GM19372 (cell line): ENCODE measurements around the gene CACNA2D3.
"Not testable (repeated sequence)": the region's sequence is repeated elsewhere in the genome, so short reads cannot be mapped to it uniquely, and the experiment has no call there.

ENCODE experiments used
- ATAC-seq: cut with Tn5 transposase; IDR thresholded peaks from one replicate; pipeline ENCODE4 v1.9.1; 2021; ENCODE audit warnings: mild to moderate bottlenecking, low read depth, moderate library complexity; ENCODE audit not compliant: unreplicated experiment

Gene CACNA2D3

DNA sequence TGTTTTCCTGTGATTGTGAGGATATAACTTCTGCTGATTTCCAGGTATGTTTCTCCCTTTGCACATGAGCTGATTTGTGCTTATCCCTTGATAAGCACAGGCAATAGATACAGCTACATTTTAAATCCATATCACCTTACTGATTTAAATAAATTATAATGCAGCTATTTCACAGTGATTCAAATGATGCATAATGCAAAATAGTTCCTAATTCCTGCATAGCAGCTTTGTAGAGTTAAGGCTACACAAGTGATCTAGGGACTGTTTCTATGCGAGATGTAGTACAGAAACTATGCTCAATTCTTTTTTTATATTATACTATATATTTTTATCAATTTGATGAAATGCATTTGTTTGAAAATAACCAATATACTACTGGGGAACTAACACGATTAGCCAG is 471.3 kb downstream of the CACNA2D3 start:
- no peak for ATAC-seq

DNA sequence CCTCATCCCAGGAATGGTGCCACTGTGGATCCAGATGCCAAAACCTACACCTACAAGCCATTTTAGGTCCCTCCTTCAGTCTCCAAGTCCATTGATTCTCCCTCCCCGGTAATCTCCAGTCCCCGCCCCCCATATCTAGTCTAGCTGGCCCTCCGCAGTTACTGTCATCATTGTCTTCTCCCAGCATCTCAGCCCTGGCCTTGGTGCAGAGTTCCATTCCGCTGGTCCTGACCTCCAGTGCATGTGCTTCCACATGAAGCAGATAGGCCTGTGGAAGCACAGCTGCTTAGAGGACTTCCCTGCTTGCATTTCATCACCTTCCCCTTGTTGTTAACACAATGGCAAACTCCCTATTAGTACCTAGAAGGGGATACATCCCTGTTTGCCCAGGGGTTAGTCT is 473.7 kb downstream of the CACNA2D3 start:
- ATAC-seq: no peak

DNA sequence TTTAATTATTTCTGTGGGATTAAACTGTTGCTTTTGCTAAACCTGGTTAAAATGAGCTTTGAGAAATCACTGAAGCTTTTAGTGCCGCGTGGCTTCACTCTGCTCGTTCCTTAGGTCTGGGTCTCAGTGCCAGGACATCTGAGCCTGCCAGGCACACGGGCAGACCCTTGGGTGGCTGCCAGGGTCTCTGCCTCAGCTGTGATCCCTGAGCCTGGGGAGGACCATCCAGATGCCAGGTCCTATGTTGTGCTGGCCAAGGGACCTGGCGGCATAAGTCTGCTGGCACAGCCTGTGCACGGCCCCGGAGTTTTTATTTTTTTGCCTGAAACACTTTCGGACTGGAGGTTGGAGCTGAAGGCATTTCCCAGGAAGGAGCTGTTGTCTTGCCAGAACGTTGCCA is 477.4 kb downstream of the CACNA2D3 start:
- ATAC-seq: no peak

DNA sequence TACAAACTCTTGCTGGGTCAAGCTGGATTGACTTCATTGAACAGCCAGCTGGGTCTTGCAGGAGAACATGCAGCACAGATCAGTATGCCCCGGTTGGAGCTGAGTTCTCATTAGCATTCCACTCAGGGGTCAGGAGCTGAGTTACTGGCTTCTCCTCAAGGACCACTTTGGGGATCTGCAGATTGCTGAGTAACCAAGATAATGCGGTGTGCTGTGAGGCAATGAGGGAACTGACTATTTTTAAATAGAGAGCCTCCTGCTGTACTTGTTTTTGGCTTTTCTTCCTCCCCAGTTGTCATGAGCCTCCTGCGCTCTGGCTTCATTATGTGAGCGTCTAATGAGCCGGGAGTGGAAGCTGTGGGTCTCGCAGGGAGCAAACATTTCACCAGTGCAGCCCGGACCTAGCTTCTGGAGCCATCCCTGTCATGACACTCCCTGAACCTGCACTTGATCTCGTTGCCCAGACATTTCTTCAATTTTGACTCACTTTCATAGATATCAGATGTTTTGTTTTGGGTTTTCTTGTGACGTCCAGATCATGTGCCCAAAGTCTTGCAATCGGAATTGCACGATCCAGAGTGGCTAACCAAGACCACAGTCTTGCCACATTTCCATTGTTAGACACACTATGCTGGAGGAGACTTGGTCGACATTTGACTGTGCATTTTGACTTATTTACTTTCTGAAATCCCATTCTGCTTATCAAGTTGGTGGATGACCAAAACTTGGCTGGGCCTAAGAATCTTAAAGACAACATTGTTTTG is 478.3 kb downstream of the CACNA2D3 start:
- no peak for ATAC-seq

DNA sequence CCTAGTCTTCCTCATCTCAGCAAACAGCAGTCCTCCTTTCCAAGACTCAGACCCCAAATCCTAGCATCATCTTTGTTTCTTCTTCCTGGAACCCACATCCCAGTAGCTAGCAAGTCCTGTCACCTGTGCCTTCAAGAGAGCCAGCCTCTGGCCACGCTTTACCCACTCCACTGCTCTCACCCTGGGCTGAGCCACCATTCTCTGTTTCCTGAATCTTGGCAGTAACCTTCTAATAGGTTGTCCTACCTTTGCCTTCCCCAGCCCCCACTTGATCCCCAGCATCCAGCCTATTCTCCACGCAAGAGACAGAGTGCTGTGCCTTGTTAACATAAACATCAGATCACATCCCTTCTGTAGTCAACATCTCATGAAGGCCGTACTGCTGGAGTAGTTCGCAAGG is 482.1 kb downstream of the CACNA2D3 start:
- no peak for ATAC-seq

DNA sequence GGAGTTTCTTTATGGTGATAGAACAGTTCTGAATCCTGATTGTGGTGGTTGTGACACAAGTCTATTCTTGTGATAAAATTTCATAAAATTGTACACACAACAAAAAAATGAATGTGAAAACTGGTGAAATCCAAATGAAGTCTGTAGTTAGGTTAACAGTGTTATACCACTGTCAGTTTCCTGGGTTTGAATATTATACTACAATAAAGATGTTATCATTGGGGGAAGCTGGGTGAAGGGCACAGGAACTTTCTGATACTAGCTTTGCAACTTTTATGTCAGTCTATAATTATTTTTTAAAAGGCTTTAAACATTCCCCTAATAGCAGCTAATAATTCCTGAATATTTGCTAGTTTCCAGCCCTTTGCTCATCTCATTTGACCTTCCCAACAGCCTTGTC is 485.7 kb downstream of the CACNA2D3 start:
- ATAC-seq: no peak

DNA sequence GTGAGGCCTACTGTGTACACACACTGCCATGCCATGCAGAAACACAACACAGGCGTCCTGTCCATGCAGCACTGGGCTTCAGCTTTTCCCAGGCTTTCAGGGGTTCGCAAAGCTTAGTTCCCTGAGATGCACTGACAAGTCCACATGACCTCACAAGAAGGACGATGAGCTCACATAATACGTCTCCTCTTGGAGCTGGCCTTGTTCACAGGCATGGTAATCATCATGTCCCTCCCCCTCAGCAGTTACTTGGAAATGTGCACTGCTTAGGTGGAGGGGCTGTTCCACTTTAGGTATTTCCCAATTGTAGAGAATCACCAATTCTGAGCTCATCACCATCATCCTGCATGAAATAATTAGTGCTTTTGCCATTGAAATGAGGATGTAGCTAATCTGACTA is 496.7 kb downstream of the CACNA2D3 start:
- ATAC-seq: no peak

DNA sequence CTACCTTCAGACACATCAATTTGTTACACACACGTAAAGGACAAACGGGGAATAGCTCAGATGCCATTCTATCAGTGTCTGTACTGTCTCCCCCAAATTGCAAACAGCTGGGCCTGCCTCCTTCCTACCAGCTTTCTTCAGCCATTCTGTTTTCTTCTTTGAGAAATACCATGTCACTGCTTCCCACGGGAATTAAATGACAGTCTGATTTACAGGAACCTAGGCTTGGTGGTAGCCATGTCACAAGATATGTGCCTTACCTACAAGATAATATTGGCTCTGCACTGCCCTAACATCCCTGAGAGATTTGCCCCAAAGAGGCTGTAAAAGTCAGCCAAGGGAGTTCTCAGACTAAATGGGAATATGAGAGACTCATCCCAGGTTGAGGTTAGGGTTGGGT is 497.2 kb downstream of the CACNA2D3 start:
- no peak for ATAC-seq

DNA sequence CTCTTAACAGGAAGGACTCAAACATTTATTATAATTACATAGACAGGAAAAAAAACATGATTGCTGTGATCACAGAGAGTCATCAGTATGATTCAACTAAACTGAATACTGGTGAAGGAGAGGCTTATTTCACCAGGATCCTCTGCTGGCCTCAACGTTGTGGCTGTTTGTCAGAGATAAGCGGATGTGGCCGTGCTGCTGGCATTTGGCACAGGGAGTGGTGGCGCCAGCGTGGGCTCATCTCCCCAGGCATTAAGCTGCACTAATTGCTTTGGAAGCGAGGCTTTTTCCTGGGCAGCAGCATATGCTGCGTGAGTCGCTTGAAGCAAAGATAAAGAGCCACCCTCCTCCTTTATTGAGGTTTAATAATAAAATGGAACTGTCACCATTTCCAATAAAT is 498.8 kb downstream of the CACNA2D3 start:
- ATAC-seq: no peak

DNA sequence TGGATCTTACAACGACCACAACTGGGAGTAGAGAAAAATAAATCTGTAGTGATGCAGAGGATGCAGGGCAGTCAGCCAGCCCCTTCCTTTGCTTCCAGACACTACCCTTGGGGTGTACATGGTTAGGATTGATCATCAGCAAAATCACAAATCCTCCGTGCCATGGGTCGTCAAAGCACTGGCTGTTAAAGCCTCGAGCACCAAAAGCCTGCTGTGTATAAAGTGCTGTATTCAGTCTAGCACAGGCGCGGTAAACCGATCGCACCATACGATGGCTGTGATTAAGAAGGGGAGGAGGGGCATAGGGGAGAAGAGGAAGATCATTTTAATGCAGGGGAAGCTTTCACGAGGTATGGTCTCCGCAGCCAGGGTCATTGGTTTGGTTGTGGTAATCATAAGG is 500.3 kb downstream of the CACNA2D3 start:
- ATAC-seq: no peak

DNA sequence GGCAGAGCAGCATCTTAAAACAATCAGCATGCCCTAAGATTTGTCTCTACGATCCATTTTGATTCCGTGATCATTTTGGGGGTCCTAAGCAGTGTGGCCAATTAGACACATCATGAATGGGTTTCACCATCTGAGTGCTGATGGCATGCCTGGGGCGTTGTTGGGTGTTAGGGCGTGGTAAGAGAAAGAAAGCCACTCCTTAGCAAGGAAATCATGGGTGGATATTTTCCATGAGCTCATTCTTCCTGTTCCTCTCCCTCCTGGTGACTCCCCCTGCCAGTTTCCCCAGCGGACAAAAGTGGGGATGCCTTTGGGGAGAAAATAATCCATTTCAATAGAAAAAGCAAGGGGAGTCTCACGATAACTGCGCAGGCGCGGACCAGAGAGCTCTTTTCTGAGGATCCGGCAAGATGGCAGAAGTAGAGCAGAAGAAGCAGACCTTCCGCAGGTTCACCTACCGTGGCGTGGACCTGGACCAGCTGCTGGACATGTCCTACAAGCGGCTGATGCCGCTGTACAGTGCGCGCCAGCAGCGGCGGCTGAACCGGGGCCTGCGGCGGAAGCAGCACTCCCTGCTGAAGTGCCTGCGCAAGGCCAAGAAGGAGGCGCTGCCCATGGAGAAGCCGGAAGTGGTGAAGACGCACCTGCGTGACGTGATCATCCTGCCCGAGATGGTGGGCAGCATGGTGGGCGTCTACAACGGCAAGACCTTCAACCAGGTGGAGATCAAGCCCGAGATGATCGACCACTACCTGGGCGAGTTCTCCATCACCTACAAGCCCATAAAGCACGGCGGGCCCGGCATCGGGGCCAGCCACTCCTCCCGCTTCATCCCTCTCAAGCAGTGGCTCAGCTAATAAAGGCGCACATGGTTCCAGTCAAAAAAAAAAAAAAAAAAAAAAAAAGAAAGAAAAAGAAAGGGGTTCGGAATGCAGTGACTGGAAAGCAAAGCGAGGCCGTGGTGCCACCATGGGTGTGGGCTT is 503.7 kb downstream of the CACNA2D3 start:
- ATAC-seq: no peak

DNA sequence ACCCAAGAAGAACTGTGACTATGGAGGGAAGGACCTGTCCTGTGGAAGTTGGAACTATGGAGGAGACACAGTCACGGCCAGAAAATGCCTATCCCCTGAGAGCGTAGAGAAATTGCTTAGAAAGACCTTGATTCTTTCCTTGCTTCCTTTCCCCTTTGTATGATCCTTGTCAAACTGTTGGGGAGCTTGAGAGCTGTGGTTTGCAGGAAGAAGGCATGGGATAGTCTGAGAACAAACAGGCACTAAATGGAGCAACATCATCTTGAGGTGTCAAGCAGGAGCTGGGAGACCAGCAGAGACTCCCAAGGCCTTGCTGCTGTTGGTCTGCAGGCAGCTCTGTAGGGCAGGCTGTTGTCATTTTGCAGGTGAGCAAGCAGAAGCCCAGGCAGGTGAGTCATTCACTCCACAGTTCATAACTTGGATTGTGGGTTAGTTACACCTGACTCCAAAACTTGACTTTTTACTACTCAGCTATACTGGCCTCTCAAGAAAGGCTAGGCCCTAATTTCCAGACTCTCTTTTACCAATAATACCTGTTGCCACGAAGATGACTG is 506.6 kb downstream of the CACNA2D3 start:
- ATAC-seq: no peak

DNA sequence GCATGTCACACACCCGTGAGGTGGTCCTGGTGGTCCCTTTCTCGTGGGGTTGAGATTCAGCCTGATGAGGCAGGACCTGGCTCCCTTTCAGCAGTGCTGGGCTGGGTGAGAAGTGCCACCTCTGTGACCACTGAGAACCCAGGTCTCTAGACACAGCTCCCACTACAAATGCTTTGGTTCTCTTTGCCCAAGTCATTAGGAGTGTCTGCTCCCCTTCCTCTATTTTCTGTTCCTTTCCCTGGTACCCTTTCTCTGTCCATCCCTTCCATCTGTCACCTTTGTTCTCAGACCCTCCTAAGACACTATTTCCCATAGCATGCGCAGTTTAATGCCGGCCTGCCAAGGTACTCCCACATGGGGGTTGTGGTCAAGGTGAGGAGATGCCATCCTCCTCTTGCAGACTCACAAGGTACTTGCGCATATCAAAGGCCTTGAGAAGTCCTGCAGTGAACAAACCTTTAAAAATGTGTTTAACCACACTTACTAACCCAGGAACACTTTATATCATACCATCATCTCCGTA is 507.8 kb downstream of the CACNA2D3 start:
- ATAC-seq: no peak

DNA sequence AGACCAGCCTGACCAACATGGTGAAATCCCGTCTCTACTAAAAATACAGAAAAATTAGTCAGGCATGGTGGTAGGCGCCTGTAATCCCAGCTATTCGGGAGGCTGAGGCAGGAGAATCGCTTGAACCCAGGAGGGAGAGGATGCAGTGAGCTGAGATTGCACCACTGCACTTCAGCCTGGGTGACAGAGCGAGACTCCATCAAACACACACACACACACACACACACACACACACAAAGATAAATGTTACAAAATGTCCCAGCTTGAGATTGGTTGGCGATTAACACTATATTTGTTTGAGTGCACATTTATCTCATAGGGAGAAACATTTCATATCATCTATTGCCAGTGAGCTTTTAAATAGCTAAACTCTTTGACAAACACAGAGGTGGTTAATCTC is 508.6 kb downstream of the CACNA2D3 start:
- not testable (repeated sequence) for ATAC-seq

DNA sequence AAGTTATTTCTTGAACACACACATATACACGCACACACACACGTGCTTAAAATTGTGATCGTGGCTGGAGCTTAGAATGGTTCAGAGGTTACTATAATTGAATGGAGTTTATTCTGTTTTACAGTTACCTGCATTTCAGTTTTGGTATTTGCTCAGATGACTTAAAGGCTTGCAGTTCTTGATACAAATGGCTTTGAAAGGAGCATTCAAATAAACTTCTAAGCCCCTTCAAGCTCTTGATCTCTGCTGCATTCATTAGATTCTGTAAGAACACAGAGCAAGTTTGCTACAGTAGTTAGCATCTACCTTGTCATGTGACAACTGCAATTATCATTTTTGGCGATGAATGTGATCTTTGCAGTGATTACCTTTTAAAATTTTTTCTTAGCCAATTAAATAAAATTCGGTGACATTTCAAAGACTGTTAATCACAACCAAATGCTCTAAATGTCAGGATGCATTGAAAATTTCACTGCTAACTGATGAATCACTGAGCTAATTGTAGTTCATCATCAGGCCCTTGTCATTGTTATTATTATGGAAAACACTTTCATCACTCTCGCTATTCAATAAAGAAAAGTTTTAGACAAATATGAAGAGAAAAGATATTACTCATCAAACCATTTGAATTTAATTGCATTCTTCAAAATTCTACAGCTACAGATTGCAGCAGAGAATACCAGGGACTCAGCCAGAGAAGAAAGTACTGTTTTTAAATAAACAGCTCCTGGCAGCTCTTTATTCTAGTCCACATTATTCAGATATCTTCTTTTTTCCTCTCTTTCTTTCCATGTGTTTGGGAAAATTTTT is 509.4 kb downstream of the CACNA2D3 start:
- ATAC-seq: no peak

DNA sequence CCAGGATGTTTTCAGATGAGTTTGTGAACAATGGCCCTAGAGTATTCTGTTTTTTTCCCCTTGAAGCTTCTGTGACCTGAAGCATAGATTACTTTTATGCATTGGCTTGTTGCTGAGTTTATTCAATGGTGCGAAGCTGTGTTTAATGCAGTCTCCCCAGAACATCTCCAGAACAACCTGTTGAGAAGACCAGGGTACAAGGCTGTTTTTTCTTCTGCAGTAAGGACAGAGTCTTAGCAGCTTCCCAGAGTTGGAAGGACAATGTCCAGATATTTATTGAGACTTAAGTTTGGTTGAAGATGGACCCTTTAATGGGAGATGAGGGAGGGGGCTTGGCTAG is 509.9 kb downstream of the CACNA2D3 start:
- ATAC-seq: no peak

DNA sequence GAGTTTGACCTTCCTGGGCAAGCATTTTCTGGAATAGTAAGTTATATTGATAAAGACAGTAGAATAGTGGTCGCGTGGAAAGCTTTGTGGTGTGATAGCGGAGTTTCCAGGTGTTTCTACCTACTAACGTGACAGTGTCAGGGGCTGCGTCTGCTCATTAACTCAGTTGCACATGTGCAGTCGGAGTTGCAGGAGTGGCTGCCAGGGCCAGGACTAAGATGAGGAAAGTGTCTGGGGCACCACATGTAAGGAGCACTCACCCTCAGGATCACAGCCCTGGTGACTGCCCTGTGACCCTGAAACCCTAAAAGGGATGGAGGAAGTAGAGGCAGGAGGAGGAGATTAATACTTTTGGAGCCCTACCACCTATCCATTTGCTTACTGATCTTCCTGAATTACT is 510.5 kb downstream of the CACNA2D3 start:
- no peak for ATAC-seq

DNA sequence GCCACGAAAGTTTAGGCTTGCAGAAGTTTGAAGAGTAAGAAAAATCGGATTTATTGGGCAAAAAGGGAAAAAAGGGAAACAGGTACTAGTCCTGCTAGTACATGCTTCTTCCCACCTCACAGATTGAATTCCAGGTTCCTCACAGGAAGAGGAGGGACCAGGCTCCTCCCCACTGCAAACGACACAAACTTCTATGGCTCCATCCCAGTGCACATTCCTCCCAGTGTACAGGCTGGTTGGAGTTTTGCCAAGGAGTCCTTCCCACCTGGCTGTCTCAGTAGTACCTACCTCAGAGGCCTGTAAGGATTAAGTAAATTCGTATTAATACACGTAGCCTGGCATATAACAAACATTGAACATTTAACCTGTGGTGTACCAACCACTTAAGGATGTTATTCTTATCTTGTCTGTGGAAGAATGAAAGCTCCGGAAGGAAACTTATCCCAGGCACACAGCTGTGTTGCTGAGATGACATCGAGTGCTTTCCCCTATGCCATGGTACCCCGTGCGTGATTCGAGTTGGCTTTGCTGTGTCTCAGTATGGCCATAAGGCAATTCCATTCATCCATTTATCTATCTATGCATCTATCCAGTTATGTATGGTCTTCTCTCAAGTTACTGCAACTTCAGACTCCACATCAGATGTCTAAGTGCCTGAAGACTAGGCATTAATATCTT is 511.2 kb downstream of the CACNA2D3 start:
- ATAC-seq: no peak

DNA sequence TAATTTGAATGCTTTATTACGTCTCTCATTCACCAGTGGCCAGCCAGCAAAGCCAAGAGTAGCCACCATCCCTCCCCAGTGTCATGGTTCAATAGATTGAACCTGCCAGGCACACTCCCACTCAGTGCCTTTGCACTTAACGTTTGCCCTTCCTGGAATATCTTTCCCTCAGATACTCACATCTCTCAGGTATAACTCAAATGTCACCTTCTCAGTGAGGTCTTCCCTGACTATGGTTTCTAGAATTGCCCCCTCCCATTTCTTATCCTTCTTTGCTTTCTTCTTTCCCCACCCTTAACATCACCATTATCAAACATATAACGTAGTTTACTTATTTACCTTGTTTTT is 511.7 kb downstream of the CACNA2D3 start:
- ATAC-seq: no peak

DNA sequence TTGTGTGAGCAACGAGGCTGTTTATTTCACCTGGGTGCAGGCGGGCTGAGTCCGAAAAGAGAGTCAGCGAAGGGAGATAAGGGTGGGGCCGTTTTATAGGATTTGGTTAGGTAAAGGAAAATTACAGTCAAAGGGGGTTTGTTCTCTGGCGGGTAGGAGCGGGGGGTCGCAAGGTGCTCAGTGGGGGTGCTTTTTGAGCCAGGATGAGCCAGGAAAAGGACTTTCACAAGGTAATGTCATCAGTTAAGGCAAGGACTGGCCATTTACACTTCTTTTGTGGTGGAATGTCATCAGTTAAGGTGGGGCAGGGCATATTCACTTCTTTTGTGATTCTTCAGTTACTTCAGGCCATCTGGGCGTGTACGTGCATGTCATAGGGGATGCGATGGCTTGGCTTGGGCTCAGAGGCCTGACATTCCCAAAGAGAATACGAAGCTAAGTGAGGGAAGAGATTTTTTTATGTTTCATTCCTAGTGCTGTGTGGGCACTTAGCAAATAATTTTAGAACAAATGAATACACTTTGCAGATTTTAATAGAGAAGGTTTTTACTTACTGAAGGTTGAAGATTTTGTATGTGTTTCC is 517.5 kb downstream of the CACNA2D3 start:
- ATAC-seq: not testable (repeated sequence)
